ENCODE data around the gene SMARCE1.

- no peak for TF ChIP-seq POLR2A (IDR thresholded peaks at IDR 0.05)
- no peak for TF ChIP-seq CTCF (IDR thresholded peaks at IDR 0.05)
- TF ChIP-seq EP300 (IDR thresholded peaks at IDR 0.05) = no peak
These were observed 35.7 kb downstream of the SMARCE1 start for GRCh38 chr17:40611840-40612474.
